HG02943 (cell line): ENCODE data around the gene SSPN.

Source experiments
- ATAC-seq: cut with Tn5 transposase; IDR thresholded peaks from one replicate; pipeline ENCODE4 v1.9.1; 2021; ENCODE audit warnings: mild to moderate bottlenecking, low read depth, moderate library complexity; ENCODE audit not compliant: unreplicated experiment

The SSPN gene

GRCh38 chr12:26185532-26186320 is 9.6 kb upstream of the SSPN start:
- no peak for ATAC-seq

- no peak for ATAC-seq
These were observed 8.2 kb upstream of the SSPN start for GRCh38 chr12:26187014-26187798.

- no peak for ATAC-seq
These were observed 7.2 kb upstream of the SSPN start for GRCh38 chr12:26188127-26188526.

- no peak for ATAC-seq
These were observed 6.7 kb upstream of the SSPN start for GRCh38 chr12:26188641-26189040.

GRCh38 chr12:26192142-26192541 is 3.2 kb upstream of the SSPN start:
- no peak for ATAC-seq

- ATAC-seq = no peak
These were observed 1.8 kb upstream of the SSPN start for GRCh38 chr12:26193539-26193938.

- ATAC-seq = no peak
These were observed 458 bp downstream of the SSPN start for GRCh38 chr12:26195641-26196420.

- ATAC-seq = no peak
These were observed 996 bp downstream of the SSPN start for GRCh38 chr12:26196421-26196716.

GRCh38 chr12:26197832-26198231 is 2.5 kb downstream of the SSPN start:
- no peak for ATAC-seq

- no peak for ATAC-seq
These were observed 3.4 kb downstream of the SSPN start for GRCh38 chr12:26198742-26199141.

- no peak for ATAC-seq
These were observed 7.9 kb downstream of the SSPN start for GRCh38 chr12:26203167-26203780.

GRCh38 chr12:26204612-26205289 is 9.4 kb downstream of the SSPN start:
- no peak for ATAC-seq

- no peak for ATAC-seq
These were observed 9.9 kb downstream of the SSPN start for GRCh38 chr12:26205298-26205697.

- ATAC-seq = no peak
These were observed 10.6 kb downstream of the SSPN start for GRCh38 chr12:26205941-26206340.

- no peak for ATAC-seq
These were observed 16.0 kb downstream of the SSPN start for GRCh38 chr12:26211331-26211730.

- ATAC-seq = no peak
These were observed 17.0 kb downstream of the SSPN start for GRCh38 chr12:26212396-26212795.

- ATAC-seq = no peak
These were observed 17.6 kb downstream of the SSPN start for GRCh38 chr12:26212988-26213387.

GRCh38 chr12:26214121-26214520 is 18.7 kb downstream of the SSPN start:
- ATAC-seq = no peak

- no peak for ATAC-seq
These were observed 24.4 kb downstream of the SSPN start for GRCh38 chr12:26219736-26220135.

GRCh38 chr12:26224657-26225056 is 29.3 kb downstream of the SSPN start:
- ATAC-seq = no peak
